Upper lobe of right lung (tissue), 1 donor: ENCODE data around the gene SLC29A3. TPM values are rescaled to one million over a fixed set of nuclear protein-coding genes. Genes with fewer than 3 reads are reported as not detected.

ENCODE experiments used
- ATAC-seq: fragments of 200-7000 bp; cut with Tn5 transposase; one replicate; pipeline ENCODE4 v1.9.1; 2020; ENCODE audit warnings: mild to moderate bottlenecking, moderate library complexity
- DNase-seq: peaks from one replicate; pipeline ENCODE4 v3.0.0-alpha.2; 2020
- H3K27ac ChIP-seq: fragments of 200-600 bp; one replicate; pipeline ENCODE4 v1.8.0; 2022
- H3K27me3 ChIP-seq: fragments of 200-600 bp; one replicate; pipeline ENCODE4 v1.8.0; 2022; ENCODE audit warnings: mild to moderate bottlenecking
- H3K36me3 ChIP-seq: fragments of 200-600 bp; one replicate; pipeline ENCODE4 v1.8.0; 2022
- H3K4me1 ChIP-seq: fragments of 200-600 bp; one replicate; pipeline ENCODE4 v1.8.0; 2022
- H3K4me3 ChIP-seq: fragments of 200-600 bp; one replicate; pipeline ENCODE4 v1.8.0; 2022; ENCODE audit warnings: mild to moderate bottlenecking
- H3K9me3 ChIP-seq: fragments of 200-600 bp; one replicate; pipeline ENCODE4 v1.8.0; 2022
- CTCF ChIP-seq: fragments of 200-600 bp; IDR thresholded peaks from one replicate; pipeline ENCODE4 v1.8.0; 2022; ENCODE audit warnings: antibody characterized with exemption
- intact Hi-C: fragments of 100-400 bp; cut with DNase I; formaldehyde crosslinking; loops from one replicate; pipeline ENCODE4 v1.11.0; 2022
- total RNA-seq: library from RNA; stranded (reverse); fragmentation: NEBNext Ultra II Directional; extraction: Animal tissue kit (Norgen Biotek cat#: 25700); gene quantifications from one replicate; pipeline ENCODE4 v1.2.1, GENCODE V29; 2021
- donor health status: DM: no; HTN: yes; CAD: no; lungs with severe emphysema.

The SLC29A3 gene
- total RNA-seq, 1 donor from 2014 or later, result 14.8 TPM

- H3K4me3 ChIP-seq, result no peak overlapping the region
- intact Hi-C loops, result no loop called here
- peaks cover 10% of the 10 kb centered on the region for H3K36me3 ChIP-seq
- peaks cover 6% of the 10 kb centered on the region for H3K4me1 ChIP-seq
- TF ChIP-seq CTCF, result no peak
- H3K9me3 ChIP-seq, result no peaks in the 10 kb centered on the region
- no peaks in the 10 kb centered on the region for H3K27me3 ChIP-seq
- no peak overlapping the region for H3K27ac ChIP-seq
- DNase-seq, result no peak
- ATAC-seq, result no peak
Observed at GRCh38 chr10:71297343-71297742, 21.7 kb upstream of the SLC29A3 start.

- no peaks in the 10 kb centered on the region for H3K27me3 ChIP-seq
- TF ChIP-seq CTCF, result no peak
- H3K36me3 ChIP-seq, result peaks cover 10% of the 10 kb centered on the region
- no peaks in the 10 kb centered on the region for H3K9me3 ChIP-seq
- intact Hi-C loops, result no loop called here
- H3K4me3 ChIP-seq, result no peak overlapping the region
- no peaks in the 10 kb centered on the region for H3K4me1 ChIP-seq
- DNase-seq, result no peak
- no peak for ATAC-seq
- H3K27ac ChIP-seq, result no peak overlapping the region
Observed at GRCh38 chr10:71299071-71299785, 19.8 kb upstream of the SLC29A3 start.

- no peak for TF ChIP-seq CTCF
- Histone ChIP-seq H3K36me3 (peaks cover 10% of the 10 kb centered on the region), H3K27me3 (no peaks in the 10 kb centered on the region), H3K4me1 (no peaks in the 10 kb centered on the region), H3K4me3 (no peak overlapping the region), H3K27ac (no peak overlapping the region), H3K9me3 (no peaks in the 10 kb centered on the region)
- DNase-seq (no peak), ATAC-seq (no peak)
- intact Hi-C loops, result no loop called here
Observed at GRCh38 chr10:71300555-71301370, 18.3 kb upstream of the SLC29A3 start.

- H3K27ac ChIP-seq, result no peak overlapping the region
Observed at GRCh38 chr10:71301371-71301916, 17.6 kb upstream of the SLC29A3 start.

GRCh38 chr10:71302451-71302850, 16.6 kb upstream of the SLC29A3 start:
- DNase-seq (no peak), ATAC-seq (no peak)
- H3K27ac ChIP-seq, result no peak overlapping the region
- no peak overlapping the region for H3K4me3 ChIP-seq
- no peaks in the 10 kb centered on the region for H3K27me3 ChIP-seq
- no peaks in the 10 kb centered on the region for H3K4me1 ChIP-seq
- TF ChIP-seq CTCF, result no peak
- intact Hi-C loops, result no loop called here
- no peaks in the 10 kb centered on the region for H3K9me3 ChIP-seq
- H3K36me3 ChIP-seq, result peaks cover 10% of the 10 kb centered on the region

More at GRCh38 chr10:71301371-71301916, 17.6 kb upstream of the SLC29A3 start:
- H3K9me3 ChIP-seq, result no peaks in the 10 kb centered on the region
- H3K4me1 ChIP-seq, result no peaks in the 10 kb centered on the region
- DNase-seq (no peak), ATAC-seq (no peak)
- H3K27me3 ChIP-seq, result no peaks in the 10 kb centered on the region
- TF ChIP-seq CTCF, result no peak
- H3K4me3 ChIP-seq, result no peak overlapping the region
- peaks cover 10% of the 10 kb centered on the region for H3K36me3 ChIP-seq
- intact Hi-C loops, result no loop called here
